H54 (cell line): Measurements from ENCODE around the gene NAA60.
"Not testable (repeated sequence)": the region's sequence is repeated elsewhere in the genome, so short reads cannot be mapped to it uniquely, and the experiment has no call there.

Experiments
- DNase-seq: peaks from one replicate; pipeline ENCODE4 v3.0.0; 2011; ENCODE audit warnings: low spot score, mixed read lengths; ENCODE audit not compliant: insufficient read length
- FAIRE-seq: peaks from 3 replicates; lab custom pipeline; 2011; peaks lifted over from hg19 to GRCh38; lab: Jason Lieb, UNC
- POLR2A ChIP-seq: IDR thresholded peaks from 2 replicates; pipeline ENCODE4 v1.6.1; 2011; ENCODE audit warnings: low read depth, mild to moderate bottlenecking, low read length

Gene NAA60

DNA sequence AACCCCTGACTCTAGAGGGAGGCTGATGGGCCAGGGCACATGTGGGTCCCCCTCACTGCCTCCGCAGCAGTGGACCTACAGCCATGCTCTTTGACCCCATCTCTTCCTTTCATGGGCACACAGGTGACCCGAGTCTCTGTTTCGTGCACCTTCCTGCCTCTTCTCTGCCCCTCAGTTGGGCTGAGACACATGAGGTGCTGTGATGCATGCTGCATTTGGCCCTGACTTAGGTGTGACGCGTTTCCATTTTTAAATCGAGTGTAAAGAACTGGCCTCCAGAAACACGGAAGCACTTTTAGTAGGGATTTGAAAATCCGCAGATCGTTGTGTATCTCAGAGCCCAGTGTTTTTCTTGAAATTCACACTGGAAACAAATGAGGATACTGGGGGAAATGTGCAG lies 27.2 kb downstream of the NAA60 start:
- no peak for FAIRE-seq
- no peak for TF ChIP-seq POLR2A

DNA sequence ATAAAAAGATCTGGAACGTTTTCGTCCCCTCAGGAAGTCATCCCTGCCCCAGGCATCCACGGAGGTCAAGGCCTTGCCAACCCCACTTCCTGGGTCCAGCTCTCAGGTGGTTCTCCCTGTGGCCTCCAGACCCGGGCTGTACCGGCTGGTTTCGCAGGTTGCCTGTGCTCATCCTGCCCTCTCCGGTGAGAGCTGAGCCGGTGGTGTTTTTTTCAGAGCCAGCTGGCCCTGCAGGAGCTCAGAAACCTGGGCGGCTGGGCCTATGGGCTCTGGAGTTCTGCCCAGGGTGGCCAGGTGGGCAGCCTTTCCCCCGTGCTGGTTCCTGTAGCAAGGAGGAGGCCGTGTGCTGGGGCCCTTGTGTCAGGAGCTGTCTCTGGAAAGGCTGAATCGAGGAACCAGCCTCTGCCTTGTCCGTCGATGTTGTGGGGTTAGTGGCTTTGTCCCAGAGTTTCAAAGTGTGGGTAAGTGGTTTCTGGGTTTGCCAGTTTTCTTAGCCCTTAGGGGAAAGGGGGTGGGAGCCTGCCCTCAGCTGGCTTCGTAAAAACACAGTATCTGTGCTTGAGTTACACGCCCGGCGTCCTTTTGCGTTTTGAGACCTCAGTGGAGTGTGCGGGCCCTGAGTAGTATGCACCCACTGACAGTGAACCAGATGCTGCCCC lies 28.2 kb downstream of the NAA60 start:
- TF ChIP-seq POLR2A = no peak
- DNase-seq = no peak
- no peak for FAIRE-seq

More for the DNA sequence above, 27.2 kb downstream of the NAA60 start:
- no peak for DNase-seq

DNA sequence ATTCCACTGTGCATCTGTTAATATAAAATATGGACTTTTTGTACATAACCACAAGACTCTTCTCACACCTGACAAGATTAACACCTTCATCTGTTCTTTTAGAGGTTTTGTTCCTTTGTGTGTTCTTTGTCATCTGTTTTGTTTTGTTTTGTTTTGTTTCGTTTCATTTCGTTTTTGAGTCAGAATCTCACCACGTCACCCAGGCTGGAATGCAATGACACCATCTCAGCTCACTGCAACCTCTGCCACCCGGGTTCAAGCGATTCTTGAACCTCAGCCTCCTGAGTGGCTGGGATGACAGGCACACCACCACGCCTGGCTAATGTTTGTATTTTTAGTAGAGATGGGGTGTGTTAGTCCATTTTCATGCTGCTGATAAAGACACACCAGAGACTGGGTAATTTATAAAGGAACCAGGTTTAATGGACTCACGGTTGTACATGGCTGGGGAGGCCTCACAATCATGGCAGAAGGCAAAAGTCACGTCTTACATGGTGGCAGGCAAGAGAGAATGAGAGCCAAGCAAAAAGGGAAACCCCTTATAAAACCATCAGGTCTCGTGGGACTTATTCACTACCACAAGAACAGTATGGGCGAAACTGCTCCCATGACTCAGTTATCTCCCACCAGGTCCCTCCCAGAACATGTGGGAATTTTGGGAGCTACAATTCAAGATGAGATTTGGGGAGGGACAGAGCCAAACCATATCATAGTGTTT lies 29.6 kb downstream of the NAA60 start:
- DNase-seq (no peak), FAIRE-seq (no peak)
- TF ChIP-seq POLR2A = no peak

DNA sequence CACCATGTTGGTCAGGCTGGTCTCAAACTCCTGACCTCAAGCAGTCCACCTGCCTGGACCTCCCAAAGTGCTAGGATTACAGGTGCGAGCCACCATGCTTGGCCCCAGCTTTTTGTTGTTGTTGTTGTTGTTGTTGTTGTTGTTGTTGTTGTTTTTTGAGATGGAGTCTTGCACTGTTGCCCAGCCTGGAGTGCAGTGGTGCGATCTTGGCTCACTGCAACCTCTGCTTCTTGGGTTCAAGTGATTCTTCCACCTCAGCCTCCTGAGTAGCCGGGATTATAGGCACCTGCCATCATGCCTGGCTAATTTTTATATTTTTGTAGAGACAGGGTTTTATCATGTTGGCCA lies 30.1 kb downstream of the NAA60 start:
- DNase-seq, FAIRE-seq: not testable (repeated sequence)

DNA sequence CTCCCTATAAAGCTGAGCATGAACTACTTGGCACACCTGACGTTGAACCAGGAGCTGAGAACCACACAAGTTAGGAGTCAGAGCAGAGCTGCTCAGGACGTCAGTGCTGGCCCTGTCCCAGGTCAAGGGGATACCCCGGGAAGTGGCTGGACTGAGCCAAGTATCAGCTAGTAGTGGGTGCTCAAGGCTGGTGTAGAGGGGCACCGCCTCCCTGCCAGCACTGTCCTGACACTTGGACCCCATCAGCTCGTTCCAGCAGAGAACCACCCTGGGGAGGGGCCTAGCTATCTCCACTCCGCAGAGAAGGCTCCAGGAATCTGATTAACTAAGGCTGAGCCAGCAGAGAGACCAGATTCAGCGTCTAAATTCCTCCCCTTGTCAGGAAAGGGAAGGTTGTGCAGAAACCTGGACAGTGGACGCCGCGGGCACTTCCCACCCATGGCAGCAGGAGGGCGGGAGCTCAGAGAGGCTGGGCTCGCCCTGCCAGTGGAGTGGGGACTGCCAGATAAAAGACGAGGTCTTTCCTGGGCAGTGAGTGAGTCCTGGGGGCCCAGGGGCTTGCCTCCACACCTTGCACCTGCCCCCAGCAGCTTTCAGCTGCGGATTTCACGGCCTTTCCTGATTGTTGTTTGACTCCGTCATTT lies 30.8 kb downstream of the NAA60 start:
- no peak for FAIRE-seq
- DNase-seq = no peak
- no peak for TF ChIP-seq POLR2A

DNA sequence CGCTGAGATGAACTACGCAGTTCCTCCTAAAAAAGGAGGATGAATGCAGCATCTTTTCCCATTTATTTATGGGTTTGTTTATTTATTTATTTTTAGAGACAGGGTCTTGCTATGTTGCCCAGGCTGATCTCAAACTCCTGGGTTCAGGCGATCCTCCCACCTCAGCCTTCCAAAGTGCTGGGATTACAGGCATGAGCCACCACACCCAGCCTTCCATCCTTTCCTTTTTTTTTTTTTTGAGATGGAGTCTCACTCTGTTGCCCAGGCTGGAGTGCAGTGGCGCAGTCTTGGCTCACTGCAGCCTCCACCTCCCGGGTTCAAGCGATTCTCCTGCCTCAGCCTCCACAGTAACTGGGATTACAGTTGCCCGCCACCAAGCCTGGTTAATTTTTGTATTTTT lies 31.4 kb downstream of the NAA60 start:
- DNase-seq, FAIRE-seq: not testable (repeated sequence)

DNA sequence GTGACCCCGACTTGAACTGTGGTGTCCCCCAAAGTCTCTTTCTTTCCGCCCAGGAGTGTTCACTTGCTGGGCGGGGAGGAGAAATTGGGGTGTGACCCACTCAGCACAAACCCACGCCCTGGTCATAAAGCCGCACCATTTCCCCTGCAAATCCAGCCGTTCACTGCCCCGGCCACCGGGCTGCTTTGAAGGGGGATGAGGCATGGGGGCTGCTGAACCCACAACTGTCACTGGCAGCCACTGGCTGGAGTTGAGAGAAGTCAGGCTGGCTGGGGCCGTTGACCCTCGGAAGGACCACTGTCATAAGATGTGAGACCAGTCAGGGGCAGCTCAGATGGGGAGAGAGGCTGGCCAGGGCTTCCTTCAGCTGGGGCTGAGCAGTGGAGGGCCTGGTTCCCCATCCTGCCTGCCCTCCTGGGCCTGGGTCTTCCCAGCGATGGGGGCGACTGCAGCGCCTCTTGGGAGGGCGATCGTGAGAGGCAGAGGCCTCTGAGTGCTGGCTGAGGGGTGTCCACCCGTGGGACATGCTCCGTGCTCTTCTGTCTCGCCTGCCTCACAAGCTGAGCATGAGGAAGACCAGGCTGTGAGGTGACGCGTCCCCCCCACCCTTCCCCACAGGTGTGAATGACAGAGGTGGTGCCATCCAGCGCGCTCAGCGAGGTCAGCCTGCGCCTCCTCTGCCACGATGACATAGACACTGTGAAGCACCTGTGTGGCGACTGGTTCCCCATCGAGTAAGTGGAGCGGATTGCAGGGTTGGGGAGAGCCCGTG lies 32.3 kb downstream of the NAA60 start:
- DNase-seq (no peak), FAIRE-seq (no peak)
- no peak for TF ChIP-seq POLR2A

DNA sequence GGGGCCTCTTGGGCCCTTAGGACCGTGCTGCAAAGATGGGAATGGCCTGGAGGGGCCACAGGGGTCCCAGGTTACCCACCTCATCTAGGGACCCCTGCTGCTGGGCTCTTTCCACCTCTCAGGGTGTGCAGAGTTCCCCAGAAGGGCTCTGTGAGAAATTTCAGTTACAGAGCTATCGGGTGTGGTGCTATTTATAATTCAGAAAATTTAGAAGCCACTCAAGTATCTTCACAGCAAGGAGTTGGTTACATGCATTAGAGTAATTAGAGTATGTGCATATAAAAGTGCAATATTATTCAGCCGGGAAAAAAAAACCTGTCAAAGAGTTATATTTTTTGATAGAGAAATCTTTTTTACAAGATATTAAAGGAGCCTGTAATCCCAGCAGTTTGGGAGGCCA lies 32.9 kb downstream of the NAA60 start:
- FAIRE-seq = no peak
- no peak for DNase-seq
- TF ChIP-seq POLR2A = no peak

DNA sequence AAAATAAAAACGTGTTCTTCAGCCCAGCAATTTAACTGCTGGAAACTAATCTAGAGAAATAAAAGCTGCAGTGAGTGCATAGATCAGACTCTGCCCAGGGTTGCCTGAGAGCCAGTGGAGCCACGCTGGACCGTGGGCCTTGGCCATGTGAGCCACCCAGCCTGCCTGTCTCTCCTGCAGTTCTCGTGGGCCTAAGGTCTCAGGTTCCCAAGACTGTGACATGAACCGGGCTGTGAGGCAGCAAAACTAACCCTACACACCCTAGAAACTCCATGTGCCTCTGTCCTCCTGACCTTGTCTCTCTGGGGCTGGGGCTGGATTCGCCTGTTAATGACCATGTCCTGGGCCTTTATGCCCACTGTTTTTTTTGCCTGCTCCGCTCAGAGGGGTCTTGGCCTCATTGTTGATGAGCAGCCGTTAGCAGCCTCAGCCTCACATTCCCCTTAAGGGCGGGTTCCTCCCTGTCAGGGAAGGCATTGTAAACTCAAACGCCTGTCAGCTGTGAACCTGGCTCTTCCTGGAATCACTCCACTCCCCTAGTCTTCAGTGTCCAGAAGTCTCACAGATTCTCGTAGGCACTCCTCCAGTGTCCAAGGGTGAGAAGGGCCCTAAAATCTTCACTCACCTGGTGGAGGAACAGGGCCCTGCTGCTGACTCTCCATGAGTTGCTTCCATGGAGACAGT lies 34.9 kb downstream of the NAA60 start:
- no peak for FAIRE-seq
- no peak for DNase-seq
- no peak for TF ChIP-seq POLR2A

DNA sequence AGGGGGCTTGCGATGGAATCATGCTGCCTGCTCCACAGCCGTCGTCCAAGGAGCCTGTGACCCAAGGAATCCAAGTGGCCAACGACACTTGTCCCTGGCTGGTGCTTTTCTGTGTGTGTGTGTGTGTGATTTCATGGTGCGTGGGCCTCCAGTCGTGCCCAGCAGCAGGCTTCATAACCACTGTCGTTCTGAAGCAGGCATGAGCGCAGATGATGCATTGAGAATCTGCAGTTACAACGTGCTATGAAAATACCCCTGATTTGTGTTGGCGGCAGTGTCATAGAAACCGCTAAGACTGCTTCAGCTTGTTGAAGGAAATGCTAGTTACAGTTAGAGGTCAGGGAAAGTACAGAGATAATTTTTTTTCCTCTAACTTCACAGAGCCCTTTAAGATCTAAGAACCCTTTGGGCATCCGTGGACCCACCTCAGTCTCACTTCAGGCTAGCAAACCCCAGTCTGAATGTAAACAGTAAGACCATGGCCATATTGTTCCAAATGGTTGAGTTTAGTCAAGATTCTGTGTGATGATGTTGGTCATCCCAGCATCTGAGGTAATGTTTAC lies 36.3 kb downstream of the NAA60 start:
- FAIRE-seq = no peak
- no peak for DNase-seq
- no peak for TF ChIP-seq POLR2A

DNA sequence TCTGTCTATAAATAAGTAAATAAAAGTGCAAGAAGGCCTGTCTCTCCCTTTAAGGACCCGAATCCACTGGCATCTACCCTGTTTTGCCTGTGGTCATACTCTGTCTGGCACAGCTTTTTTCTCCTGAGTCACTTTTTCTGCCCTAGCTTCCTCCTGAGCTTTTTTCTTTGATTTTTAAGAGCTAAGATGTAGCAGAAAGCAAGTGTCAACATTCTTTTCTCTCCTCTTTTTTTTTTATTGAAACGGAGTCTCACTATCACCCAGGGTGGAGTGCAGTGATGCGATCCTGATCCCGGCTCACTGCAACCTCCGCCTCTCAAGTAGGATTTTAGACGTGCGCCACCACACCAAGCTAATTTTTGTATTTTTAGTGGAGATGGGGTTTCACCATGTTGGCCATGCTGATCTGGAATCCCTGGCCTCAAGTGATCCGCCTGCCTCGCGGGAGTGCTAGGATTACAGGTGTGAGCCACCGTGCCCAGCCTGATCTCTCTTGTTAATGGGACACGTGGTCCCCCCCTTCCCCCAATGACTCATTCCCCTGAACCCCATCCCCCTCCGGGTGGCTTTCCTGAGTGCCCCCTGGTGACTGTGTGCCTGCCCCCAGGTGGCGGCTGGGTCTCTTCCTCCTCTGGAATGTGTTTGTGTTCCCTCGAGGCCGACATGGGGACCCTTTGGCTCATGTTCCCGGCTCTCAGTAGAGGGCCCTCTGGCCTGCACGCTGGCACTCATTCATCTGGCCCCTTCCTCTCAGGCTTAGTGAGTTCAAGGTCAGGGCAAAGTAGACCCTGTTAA lies 37.6 kb downstream of the NAA60 start:
- no peak for FAIRE-seq
- TF ChIP-seq POLR2A = no peak
- DNase-seq = no peak
